Activated CD8-positive, alpha-beta memory T cell treated with anti-CD3 and anti-CD28 coated beads, Interleukin-2, amount 50 U/mL, for 48 hours (primary cell): Measurements from ENCODE around the gene IQGAP2.
"Not testable (repeated sequence)": the region's sequence is repeated elsewhere in the genome, so short reads cannot be mapped to it uniquely, and the experiment has no call there.

ENCODE experiments used
- DNase-seq: peaks from one replicate; pipeline ENCODE4 v3.0.0-alpha.2; 2020

IQGAP2 gene

GRCh38 chr5:76583163-76584047, 180.3 kb downstream of the IQGAP2 start:
- DNase-seq = no peak

GRCh38 chr5:76585783-76586217, 182.7 kb downstream of the IQGAP2 start:
- DNase-seq = no peak

- DNase-seq = no peak
Observed at GRCh38 chr5:76586531-76586930, 183.4 kb downstream of the IQGAP2 start.

- no peak for DNase-seq
Observed at GRCh38 chr5:76590027-76590426, 186.9 kb downstream of the IQGAP2 start.

GRCh38 chr5:76591366-76591765, 188.3 kb downstream of the IQGAP2 start:
- no peak for DNase-seq

- no peak for DNase-seq
Observed at GRCh38 chr5:76592692-76593091, 189.6 kb downstream of the IQGAP2 start.

GRCh38 chr5:76594107-76594506, 191.0 kb downstream of the IQGAP2 start:
- no peak for DNase-seq

GRCh38 chr5:76595755-76596481, 192.8 kb downstream of the IQGAP2 start:
- no peak for DNase-seq

GRCh38 chr5:76598531-76598930, 195.4 kb downstream of the IQGAP2 start:
- no peak for DNase-seq

GRCh38 chr5:76600716-76601115, 197.6 kb downstream of the IQGAP2 start:
- DNase-seq = no peak

- no peak for DNase-seq
Observed at GRCh38 chr5:76601470-76601869, 198.4 kb downstream of the IQGAP2 start.

GRCh38 chr5:76602094-76602726, 199.1 kb downstream of the IQGAP2 start:
- no peak for DNase-seq

GRCh38 chr5:76603991-76604390, 200.9 kb downstream of the IQGAP2 start:
- DNase-seq = not testable (repeated sequence)

GRCh38 chr5:76604838-76605237, 201.8 kb downstream of the IQGAP2 start:
- no peak for DNase-seq

GRCh38 chr5:76606701-76607100, 203.6 kb downstream of the IQGAP2 start:
- DNase-seq = no peak

- DNase-seq = no peak
Observed at GRCh38 chr5:76607353-76607871, 204.3 kb downstream of the IQGAP2 start.

- DNase-seq = no peak
Observed at GRCh38 chr5:76608833-76609232, 205.7 kb downstream of the IQGAP2 start.

- DNase-seq = no peak
Observed at GRCh38 chr5:76610196-76610595, 207.1 kb downstream of the IQGAP2 start.

- no peak for DNase-seq
Observed at GRCh38 chr5:76612942-76613341, 209.9 kb downstream of the IQGAP2 start.

- no peak for DNase-seq
Observed at GRCh38 chr5:76615759-76616158, 212.7 kb downstream of the IQGAP2 start.

GRCh38 chr5:76616206-76616605, 213.1 kb downstream of the IQGAP2 start:
- DNase-seq = no peak

- DNase-seq = no peak
Observed at GRCh38 chr5:76617229-76617628, 214.1 kb downstream of the IQGAP2 start.

- no peak for DNase-seq
Observed at GRCh38 chr5:76617675-76618074, 214.6 kb downstream of the IQGAP2 start.
